Activated CD4-positive, alpha-beta T cell treated with anti-CD3 and anti-CD28 coated beads for 36 hours (primary cell): Measurements from ENCODE around the gene BCKDHA. TPM values are rescaled to one million over a fixed set of nuclear protein-coding genes. Genes with fewer than 3 reads are reported as not detected.

Experiments used
- ATAC-seq: fragments of 200-7000 bp; cut with Tn5 transposase; one replicate; pipeline ENCODE4 v1.10.0; 2021; ENCODE audit warnings: mild to moderate bottlenecking, moderate library complexity
- CTCF ChIA-PET: fragments of 350-600 bp; sonication (Branson Sonifier 250); formaldehyde crosslinking; loops from one replicate; lab custom pipeline; 2021; ENCODE audit warnings: antibody characterized with exemption; lab: Charles Lee
- POLR2A ChIA-PET: fragments of 350-600 bp; sonication (Branson Sonifier 250); formaldehyde crosslinking; loops from one replicate; lab custom pipeline; 2021; ENCODE audit warnings: antibody characterized with exemption, inconsistent platforms; lab: Charles Lee
- DNase-seq: peaks from one replicate; pipeline ENCODE4 v3.0.0-alpha.2; 2020
- H3K27ac Mint-ChIP-seq: one replicate; pipeline ENCODE4 v1.8.0; 2021; ENCODE audit warnings: mixed read lengths
- H3K27me3 Mint-ChIP-seq: one replicate; pipeline ENCODE4 v1.8.0; 2021; ENCODE audit warnings: mixed read lengths
- H3K36me3 Mint-ChIP-seq: one replicate; pipeline ENCODE4 v1.8.0; 2021; ENCODE audit warnings: low read depth, mixed read lengths
- H3K4me1 Mint-ChIP-seq: one replicate; pipeline ENCODE4 v1.8.0; 2021; ENCODE audit warnings: mixed read lengths
- H3K4me3 Mint-ChIP-seq: one replicate; pipeline ENCODE4 v1.8.0; 2021; ENCODE audit warnings: mild to moderate bottlenecking, moderate library complexity, mixed read lengths
- H3K9me3 Mint-ChIP-seq: one replicate; pipeline ENCODE4 v1.8.0; 2021; ENCODE audit warnings: low read depth, mixed read lengths
- intact Hi-C, 2 experiments: fragments of 100-400 bp; cut with DNase I in 1 of 2; cut with micrococcal nuclease in 1 of 2; formaldehyde crosslinking; loops; one replicate each; pipeline versions ENCODE4 v1.14.2 to v1.15.1; 2022 to 2024; cut with DNase I, micrococcal nuclease
- total RNA-seq, 2 experiments: library from RNA; stranded (reverse); gene quantifications; one replicate each; pipeline ENCODE4 v1.2.3, GENCODE V29; 2021

The BCKDHA gene
- total RNA-seq, 2 experiments from 2014 or later = 14.5 to 25.4 TPM

GRCh38 chr19:41384351-41384750 lies 13.3 kb upstream of the BCKDHA start:
- H3K27ac Mint-ChIP-seq = no peak overlapping the region
- H3K4me3 Mint-ChIP-seq = no peak overlapping the region
- H3K27me3 Mint-ChIP-seq = no peaks in the 10 kb centered on the region
- ChIA-PET POLR2A (interaction anchor here (0.7 kb wide), 2 partner anchors 9 to 90 kb away, joined by 4 to 5 read pairs; no protein-coding TSS in a partner anchor), CTCF (interaction anchor here (0.6 kb wide), 1 partner anchor 55 kb away, joined by 3 read pairs; the partner anchor contains the start of gene DMAC2)
- intact Hi-C loops = no loop called here
- no peaks in the 10 kb centered on the region for H3K4me1 Mint-ChIP-seq
- peaks cover 16% of the 10 kb centered on the region for H3K36me3 Mint-ChIP-seq
- ATAC-seq (peak; percentile 9), DNase-seq (no peak)
- no peaks in the 10 kb centered on the region for H3K9me3 Mint-ChIP-seq

GRCh38 chr19:41386442-41386841 lies 11.2 kb upstream of the BCKDHA start:
- no peak overlapping the region for H3K4me3 Mint-ChIP-seq

GRCh38 chr19:41391618-41392017 lies 6.0 kb upstream of the BCKDHA start:
- CTCF ChIA-PET = no interaction called here
- Mint-ChIP-seq H3K4me1 (peaks cover 12% of the 10 kb centered on the region), H3K27ac (no peak overlapping the region), H3K9me3 (no peaks in the 10 kb centered on the region), H3K4me3 (no peak overlapping the region), H3K36me3 (peaks cover 25% of the 10 kb centered on the region), H3K27me3 (no peaks in the 10 kb centered on the region)
- intact Hi-C loops = no loop called here
- DNase-seq (no peak), ATAC-seq (no peak)
- POLR2A ChIA-PET = no interaction called here

More at GRCh38 chr19:41386442-41386841, 11.2 kb upstream of the BCKDHA start:
- CTCF ChIA-PET = interaction anchor here (0.6 to 0.7 kb wide), 2 partner anchors 161 to 211 kb away, joined by 3 read pairs; no protein-coding TSS in a partner anchor
- ATAC-seq (no peak), DNase-seq (no peak)
- peaks cover 23% of the 10 kb centered on the region for H3K36me3 Mint-ChIP-seq
- intact Hi-C loops = no loop called here
- POLR2A ChIA-PET = no interaction called here
- no peaks in the 10 kb centered on the region for H3K9me3 Mint-ChIP-seq
- H3K27me3 Mint-ChIP-seq = no peaks in the 10 kb centered on the region
- no peak overlapping the region for H3K27ac Mint-ChIP-seq
- no peaks in the 10 kb centered on the region for H3K4me1 Mint-ChIP-seq

- CTCF ChIA-PET = no interaction called here
- POLR2A ChIA-PET = no interaction called here
- no peak overlapping the region for H3K4me3 Mint-ChIP-seq
- ATAC-seq = no peak
- H3K27ac Mint-ChIP-seq = no peak overlapping the region
- peaks cover 12% of the 10 kb centered on the region for H3K4me1 Mint-ChIP-seq
- no peaks in the 10 kb centered on the region for H3K9me3 Mint-ChIP-seq
- DNase-seq = no peak
- H3K36me3 Mint-ChIP-seq = peaks cover 23% of the 10 kb centered on the region
- no peaks in the 10 kb centered on the region for H3K27me3 Mint-ChIP-seq
- intact Hi-C loops = no loop called here
Observed at GRCh38 chr19:41392775-41393174, 4.8 kb upstream of the BCKDHA start.

- Mint-ChIP-seq H3K27ac (peak overlapping the region; percentile 2), H3K36me3 (peaks cover 15% of the 10 kb centered on the region), H3K27me3 (no peaks in the 10 kb centered on the region), H3K9me3 (no peaks in the 10 kb centered on the region), H3K4me3 (peak overlapping the region; percentile 97), H3K4me1 (peaks cover 27% of the 10 kb centered on the region)
- POLR2A ChIA-PET = no interaction called here
- ATAC-seq (no peak), DNase-seq (no peak)
- CTCF ChIA-PET = no interaction called here
- intact Hi-C loops = loop anchor here in 1 of 2 experiments (5.0 kb wide), 3 partner anchors 137 to 1108 kb away; partner anchors contain the start of genes AKT2 and SERTAD3
Observed at GRCh38 chr19:41395355-41395754, 2.3 kb upstream of the BCKDHA start.

GRCh38 chr19:41398050-41398418 lies 416 bp downstream of the BCKDHA start:
- ATAC-seq (no peak), DNase-seq (no peak)
- peaks cover 8% of the 10 kb centered on the region for H3K36me3 Mint-ChIP-seq
- no peaks in the 10 kb centered on the region for H3K27me3 Mint-ChIP-seq
- ChIA-PET CTCF (interaction anchor here (0.7 to 1.5 kb wide), 3 partner anchors 34 to 165 kb away, joined by 3 to 4 read pairs (median 4); partner anchors contain the start of genes B9D2 and DMAC2), POLR2A (interaction anchor here (1.2 kb wide), 1 partner anchor 41 kb away, joined by 5 read pairs; the partner anchor contains the start of gene DMAC2)
- no peaks in the 10 kb centered on the region for H3K9me3 Mint-ChIP-seq
- peak overlapping the region; percentile 97 for H3K4me3 Mint-ChIP-seq
- peak overlapping the region; percentile 97 for H3K27ac Mint-ChIP-seq
- intact Hi-C loops = loop anchor here in 1 of 2 experiments (5.0 kb wide), 3 partner anchors 134 to 1111 kb away; partner anchors contain the start of genes AKT2 and SERTAD3
- H3K4me1 Mint-ChIP-seq = peaks cover 31% of the 10 kb centered on the region

GRCh38 chr19:41398598-41398997 lies 980 bp downstream of the BCKDHA start:
- ChIA-PET POLR2A (interaction anchor here (1.2 kb wide), 1 partner anchor 41 kb away, joined by 5 read pairs; the partner anchor contains the start of gene DMAC2), CTCF (interaction anchor here (0.7 to 1.5 kb wide), 3 partner anchors 35 to 165 kb away, joined by 3 to 4 read pairs (median 4); partner anchors contain the start of genes B9D2 and DMAC2)
- peak overlapping the region; percentile 97 for H3K27ac Mint-ChIP-seq
- peaks cover 34% of the 10 kb centered on the region for H3K4me1 Mint-ChIP-seq
- no peak for DNase-seq
- no peaks in the 10 kb centered on the region for H3K9me3 Mint-ChIP-seq
- no peaks in the 10 kb centered on the region for H3K27me3 Mint-ChIP-seq
- H3K36me3 Mint-ChIP-seq = peaks cover 8% of the 10 kb centered on the region
- intact Hi-C loops = loop anchor here in 1 of 2 experiments (5.0 kb wide), 3 partner anchors 134 to 1111 kb away; partner anchors contain the start of genes AKT2 and SERTAD3
- peak overlapping the region; percentile 97 for H3K4me3 Mint-ChIP-seq
- ATAC-seq = no peak

- CTCF ChIA-PET = interaction anchor here (1.1 to 1.5 kb wide), 2 partner anchors 35 to 41 kb away, joined by 4 read pairs; partner anchors contain the start of genes B9D2 and DMAC2
- POLR2A ChIA-PET = interaction anchor here (1.2 kb wide), 1 partner anchor 40 kb away, joined by 5 read pairs; the partner anchor contains the start of gene DMAC2
- Mint-ChIP-seq H3K36me3 (peaks cover 8% of the 10 kb centered on the region), H3K9me3 (no peaks in the 10 kb centered on the region), H3K4me3 (peak overlapping the region; percentile 97), H3K27ac (peak overlapping the region; percentile 97), H3K4me1 (peaks cover 34% of the 10 kb centered on the region), H3K27me3 (no peaks in the 10 kb centered on the region)
- DNase-seq (peak; percentile 18), ATAC-seq (no peak)
- intact Hi-C loops = loop anchor here in 1 of 2 experiments (5.0 kb wide), 3 partner anchors 133 to 1112 kb away; partner anchors contain the start of genes AKT2 and SERTAD3
Observed at GRCh38 chr19:41399091-41399490, 1.5 kb downstream of the BCKDHA start.

GRCh38 chr19:41399525-41399924 lies 1.9 kb downstream of the BCKDHA start:
- Mint-ChIP-seq H3K27ac (no peak overlapping the region), H3K9me3 (no peaks in the 10 kb centered on the region), H3K4me1 (peaks cover 34% of the 10 kb centered on the region), H3K4me3 (no peak overlapping the region), H3K36me3 (peaks cover 8% of the 10 kb centered on the region), H3K27me3 (no peaks in the 10 kb centered on the region)
- ATAC-seq (no peak), DNase-seq (no peak)
- ChIA-PET CTCF (no interaction called here), POLR2A (no interaction called here)
- intact Hi-C loops = loop anchor here in 1 of 2 experiments (5.0 kb wide), 3 partner anchors 133 to 1112 kb away; partner anchors contain the start of genes AKT2 and SERTAD3

- no peaks in the 10 kb centered on the region for H3K9me3 Mint-ChIP-seq
- H3K27me3 Mint-ChIP-seq = no peaks in the 10 kb centered on the region
- DNase-seq = no peak
- H3K4me1 Mint-ChIP-seq = peaks cover 23% of the 10 kb centered on the region
- H3K36me3 Mint-ChIP-seq = peaks cover 3% of the 10 kb centered on the region
- no peak overlapping the region for H3K4me3 Mint-ChIP-seq
- no peak overlapping the region for H3K27ac Mint-ChIP-seq
- ChIA-PET POLR2A (no interaction called here), CTCF (no interaction called here)
- intact Hi-C loops = no loop called here
- no peak for ATAC-seq
Observed at GRCh38 chr19:41401483-41401882, 3.9 kb downstream of the BCKDHA start.

- Mint-ChIP-seq H3K4me3 (no peak overlapping the region), H3K27ac (no peak overlapping the region), H3K9me3 (no peaks in the 10 kb centered on the region), H3K4me1 (peaks cover 22% of the 10 kb centered on the region), H3K36me3 (peaks cover 2% of the 10 kb centered on the region), H3K27me3 (no peaks in the 10 kb centered on the region)
- ATAC-seq = no peak
- POLR2A ChIA-PET = interaction anchor here (0.6 kb wide), 1 partner anchor 60 kb away, joined by 3 read pairs; no protein-coding TSS in a partner anchor
- CTCF ChIA-PET = interaction anchor here (0.9 kb wide), 1 partner anchor 24 kb away, joined by 3 read pairs; no protein-coding TSS in a partner anchor
- intact Hi-C loops = no loop called here
- DNase-seq = no peak
Observed at GRCh38 chr19:41402010-41402409, 4.4 kb downstream of the BCKDHA start.
